Mesodermal cell (in vitro differentiated cells): ENCODE data around the gene EIF2AK3.
A peak's percentile ranks its signal among the peaks of the same experiment; 100 is the strongest.
"Not testable (repeated sequence)": the region's sequence is repeated elsewhere in the genome, so short reads cannot be mapped to it uniquely, and the experiment has no call there.

ENCODE experiments used
- H3K27ac ChIP-seq: 2 replicates; pipeline ENCODE4 v1.7.0; 2013; ENCODE audit warnings: mild to moderate bottlenecking, low read depth, low read length, moderate library complexity; ENCODE audit not compliant: severe bottlenecking
- H3K36me3 ChIP-seq: 2 replicates; pipeline ENCODE4 v1.7.1; 2013; ENCODE audit warnings: mild to moderate bottlenecking, low read length, moderate library complexity; ENCODE audit not compliant: control insufficient read depth, insufficient read depth
- H3K4me1 ChIP-seq: one replicate; pipeline ENCODE4 v1.7.1; 2013; ENCODE audit warnings: mild to moderate bottlenecking, low read length; ENCODE audit not compliant: insufficient read depth, control insufficient read depth, poor library complexity, severe bottlenecking
- H3K4me3 ChIP-seq: 2 replicates; pipeline ENCODE4 v1.7.0; 2013; ENCODE audit warnings: low read length, control low read depth, mild to moderate bottlenecking; ENCODE audit not compliant: insufficient read depth, poor library complexity, severe bottlenecking; ENCODE audit errors: extremely low read depth
- H3K9me3 ChIP-seq: 2 replicates; pipeline ENCODE4 v1.7.1; 2013; ENCODE audit warnings: mild to moderate bottlenecking, low read length, moderate library complexity; ENCODE audit not compliant: control insufficient read depth
- WGBS, 2 experiments: methylation state at CpG; one replicate each; pipeline ENCODE4 v1.1.5; 2013; ENCODE audit warnings: missing lambda C conversion rate in 2 of 2; ENCODE audit not compliant: insufficient coverage in 2 of 2; 5-methylcytosine and 5-hydroxymethylcytosine counted together

The EIF2AK3 gene

DNA sequence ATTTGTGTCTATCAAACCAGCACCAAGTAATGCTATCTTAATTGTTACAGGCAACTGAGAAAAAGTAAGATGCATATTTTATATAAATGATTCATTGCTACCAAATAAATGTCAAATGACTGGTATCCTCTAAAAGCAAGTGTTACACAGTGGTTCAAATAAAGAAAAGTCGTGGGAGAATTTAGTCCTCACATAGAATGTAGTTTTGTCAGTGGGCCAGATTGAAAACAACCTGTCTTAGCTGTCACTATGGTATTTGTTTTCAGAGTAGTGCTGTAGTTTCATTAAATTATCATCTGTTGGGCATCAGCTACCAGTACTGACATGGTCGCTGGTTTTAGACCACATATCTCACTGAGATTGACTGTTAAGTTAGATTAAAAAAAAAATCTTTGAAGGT, 10.2 kb upstream of the EIF2AK3 start:
- H3K9me3 ChIP-seq: no peaks in the 10 kb centered on the region
- H3K27ac ChIP-seq: no peak overlapping the region
- no peaks in the 10 kb centered on the region for H3K36me3 ChIP-seq
- no peak overlapping the region for H3K4me3 ChIP-seq
- no peaks in the 10 kb centered on the region for H3K4me1 ChIP-seq
- 71 to 83% methylated on average over 1 of the region's 2 CpGs for WGBS, 2 experiments

DNA sequence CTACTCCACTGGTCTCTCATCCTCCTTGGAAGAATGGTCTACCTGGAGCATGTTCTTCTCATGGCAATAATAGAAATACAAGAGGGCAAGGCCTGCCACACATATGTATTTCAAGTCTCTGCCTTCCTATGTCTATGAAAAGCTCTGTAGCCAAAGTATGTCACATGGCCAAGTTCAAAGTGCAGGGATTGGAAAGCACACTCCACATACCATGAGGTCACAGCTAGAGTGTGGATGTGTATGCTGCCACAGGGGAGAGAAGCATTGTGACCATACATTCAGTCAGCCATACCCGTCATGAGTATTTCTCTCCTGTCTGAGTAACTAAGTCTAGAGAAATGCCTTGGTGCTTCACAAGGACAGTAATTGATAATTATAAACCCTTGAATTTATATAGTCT, 8.8 kb upstream of the EIF2AK3 start:
- H3K4me3 ChIP-seq: no peak overlapping the region
- no peaks in the 10 kb centered on the region for H3K9me3 ChIP-seq
- no peaks in the 10 kb centered on the region for H3K36me3 ChIP-seq
- 100% methylated on average over 1 of the region's 1 CpG; no CpG with 5 or more reads in 1 of the 2 experiments for WGBS, 2 experiments
- H3K4me1 ChIP-seq: no peaks in the 10 kb centered on the region
- no peak overlapping the region for H3K27ac ChIP-seq

DNA sequence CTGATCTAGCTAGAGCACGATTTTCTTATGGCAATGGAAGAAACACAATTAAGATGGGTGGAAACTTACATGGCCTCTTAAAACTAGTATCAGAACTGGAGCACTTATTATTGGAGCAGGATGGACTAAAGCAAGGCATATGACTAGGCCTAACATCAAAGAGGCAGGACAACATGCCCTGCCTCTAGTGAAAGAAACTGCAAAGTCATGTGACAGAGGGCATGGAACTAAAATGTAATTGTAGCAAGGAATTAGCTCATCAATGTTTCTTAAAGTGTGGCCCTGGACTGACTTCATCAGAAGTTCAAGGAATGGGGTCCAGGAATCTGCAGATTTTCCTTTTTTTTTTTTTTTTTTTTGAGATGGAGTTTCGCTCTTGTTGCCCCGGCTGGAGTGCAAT, 5.3 kb upstream of the EIF2AK3 start:
- Histone ChIP-seq H3K4me3 (no peak overlapping the region), H3K9me3 (no peaks in the 10 kb centered on the region), H3K27ac (no peak overlapping the region), H3K4me1 (no peaks in the 10 kb centered on the region), H3K36me3 (no peaks in the 10 kb centered on the region)
- 86% methylated on average over 1 of the region's 3 CpGs; no CpG with 5 or more reads in 1 of the 2 experiments for WGBS, 2 experiments

DNA sequence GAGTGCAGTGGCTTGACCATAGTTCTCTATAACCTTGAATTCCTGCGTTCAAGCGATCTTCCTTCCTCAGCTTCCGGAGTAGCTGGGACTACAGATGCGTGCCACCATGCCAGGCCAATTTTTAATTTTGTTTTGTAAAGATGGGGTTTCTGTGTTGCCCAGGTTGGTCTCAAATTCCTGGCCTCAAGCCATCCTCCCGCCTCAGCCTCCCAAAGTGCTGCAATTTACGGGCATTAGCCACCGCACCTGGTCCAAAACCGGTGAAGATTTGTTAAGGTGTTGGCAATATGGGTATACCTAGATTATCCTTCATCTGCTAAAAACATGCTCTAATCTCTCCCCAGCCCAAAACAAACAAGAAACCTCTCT, 1.3 kb upstream of the EIF2AK3 start:
- H3K9me3 ChIP-seq: no peaks in the 10 kb centered on the region

DNA sequence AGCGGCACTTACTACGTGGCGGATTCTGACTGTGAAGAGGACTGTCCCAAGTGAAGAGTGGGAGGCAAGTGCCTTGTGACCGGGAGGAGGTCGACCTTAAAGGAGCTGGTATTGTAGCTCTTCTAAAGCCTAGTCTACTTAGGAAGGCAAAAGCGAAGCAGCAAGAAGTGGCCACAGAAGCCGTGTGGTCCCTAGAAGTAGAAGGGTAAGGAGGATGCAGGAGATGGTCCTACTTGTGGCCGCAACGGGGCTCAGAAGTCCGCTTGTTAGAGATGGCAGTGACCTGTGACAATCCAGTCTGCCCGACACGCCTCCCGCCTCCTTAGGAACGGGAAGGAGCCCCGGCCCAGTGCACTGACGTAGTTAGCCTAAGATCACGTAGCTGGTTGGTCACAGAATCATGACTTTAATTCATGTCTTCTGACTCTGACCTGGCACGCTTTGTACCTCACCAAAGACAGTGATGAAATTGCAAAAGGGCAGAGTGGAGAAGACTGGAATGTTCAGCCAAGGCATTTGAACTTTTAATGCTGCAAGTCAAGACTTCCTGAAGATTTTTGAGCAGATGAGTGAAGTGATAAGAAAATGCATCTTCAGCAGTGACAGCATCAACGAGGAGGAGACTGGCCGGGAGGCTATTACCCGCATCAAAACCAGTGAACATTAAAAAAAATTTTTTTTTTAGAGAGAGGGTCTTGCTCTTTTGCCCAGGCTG, 749 bp upstream of the EIF2AK3 start:
- Histone ChIP-seq H3K4me3 (peak overlapping the region; percentile 50), H3K4me1 (peaks cover 4% of the 10 kb centered on the region), H3K27ac (peak overlapping the region; percentile 99), H3K9me3 (no peaks in the 10 kb centered on the region), H3K36me3 (no peaks in the 10 kb centered on the region)
- WGBS, 2 experiments: 3% methylated on average over 18 of the region's 21 CpGs

More for the DNA sequence above, 1.3 kb upstream of the EIF2AK3 start:
- Histone ChIP-seq H3K4me3 (peak overlapping the region; percentile 50), H3K27ac (peak overlapping the region; percentile 99), H3K4me1 (peaks cover 4% of the 10 kb centered on the region), H3K36me3 (no peaks in the 10 kb centered on the region)
- 100% methylated on average over 1 to 2 of the region's 8 CpGs for WGBS, 2 experiments

DNA sequence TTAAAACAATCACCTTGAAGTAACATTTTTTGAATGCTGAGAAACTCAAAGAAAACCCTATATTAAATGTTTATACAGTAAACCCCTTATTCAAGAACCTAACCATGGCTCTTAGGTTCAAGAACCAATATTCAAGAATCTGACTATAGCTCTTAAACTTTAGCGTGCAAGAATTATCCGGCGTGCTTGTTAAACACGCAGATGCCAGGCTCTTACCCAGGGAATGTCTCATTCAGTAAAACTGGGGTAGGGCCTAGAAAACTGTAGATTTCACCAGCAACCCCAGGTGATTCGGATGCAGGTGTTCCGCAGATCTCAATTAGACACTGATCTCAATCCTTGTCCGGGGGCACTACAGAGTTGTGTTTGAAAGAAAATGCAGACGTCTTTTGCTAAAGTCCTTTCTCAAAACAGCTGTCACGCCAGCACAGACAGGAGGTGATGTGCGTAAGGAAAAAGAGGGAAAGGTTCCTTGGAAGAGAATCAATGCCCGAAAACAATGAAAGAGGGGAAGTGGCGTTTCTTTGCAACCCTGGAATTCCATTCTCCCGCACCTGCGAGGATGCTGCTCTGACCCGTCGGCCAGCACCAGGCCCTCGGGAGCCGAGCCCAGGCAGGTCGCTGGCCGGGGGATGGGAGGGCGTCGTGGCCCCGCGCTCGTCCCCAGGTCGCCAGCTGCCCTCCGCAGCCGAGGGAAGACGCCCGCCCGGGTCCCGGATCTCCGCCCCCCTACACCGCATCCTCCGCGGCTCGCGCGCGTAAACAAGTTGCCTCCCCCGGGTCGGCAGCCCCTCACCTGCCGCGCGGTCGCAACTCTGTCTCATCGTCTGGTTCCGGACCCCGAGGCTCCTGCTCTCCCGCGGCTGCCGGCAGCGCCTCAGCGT, 851 bp downstream of the EIF2AK3 start:
- Histone ChIP-seq H3K4me3 (peak overlapping the region; percentile 78), H3K9me3 (no peaks in the 10 kb centered on the region), H3K4me1 (peaks cover 4% of the 10 kb centered on the region), H3K27ac (peak overlapping the region; percentile 93), H3K36me3 (no peaks in the 10 kb centered on the region)
- WGBS, 2 experiments: 0 to 1% methylated on average over 36 to 49 of the region's 54 CpGs

DNA sequence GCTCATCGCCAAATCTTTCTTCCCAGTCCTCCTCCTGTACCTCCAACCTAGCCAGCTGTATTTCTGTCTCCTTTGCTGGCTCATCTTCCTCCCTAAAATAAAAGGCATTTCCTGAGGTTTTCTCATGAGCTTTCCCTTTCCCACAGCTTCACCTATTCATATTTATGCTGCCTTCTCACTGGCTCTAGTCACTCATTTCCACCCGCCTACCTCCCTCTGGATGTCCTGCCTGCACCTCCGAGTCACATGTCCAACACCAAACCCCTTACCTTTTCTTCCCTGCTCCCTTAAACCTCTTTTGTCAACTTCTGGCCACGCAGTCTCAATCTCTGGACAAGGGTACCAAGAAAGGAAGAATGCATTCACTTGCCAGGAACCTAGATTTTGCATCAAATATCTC, 2.8 kb downstream of the EIF2AK3 start:
- Histone ChIP-seq H3K36me3 (no peaks in the 10 kb centered on the region), H3K4me3 (no peak overlapping the region), H3K9me3 (no peaks in the 10 kb centered on the region), H3K4me1 (peaks cover 4% of the 10 kb centered on the region), H3K27ac (no peak overlapping the region)
- WGBS, 2 experiments: 70 to 79% methylated on average over 4 of the region's 4 CpGs

DNA sequence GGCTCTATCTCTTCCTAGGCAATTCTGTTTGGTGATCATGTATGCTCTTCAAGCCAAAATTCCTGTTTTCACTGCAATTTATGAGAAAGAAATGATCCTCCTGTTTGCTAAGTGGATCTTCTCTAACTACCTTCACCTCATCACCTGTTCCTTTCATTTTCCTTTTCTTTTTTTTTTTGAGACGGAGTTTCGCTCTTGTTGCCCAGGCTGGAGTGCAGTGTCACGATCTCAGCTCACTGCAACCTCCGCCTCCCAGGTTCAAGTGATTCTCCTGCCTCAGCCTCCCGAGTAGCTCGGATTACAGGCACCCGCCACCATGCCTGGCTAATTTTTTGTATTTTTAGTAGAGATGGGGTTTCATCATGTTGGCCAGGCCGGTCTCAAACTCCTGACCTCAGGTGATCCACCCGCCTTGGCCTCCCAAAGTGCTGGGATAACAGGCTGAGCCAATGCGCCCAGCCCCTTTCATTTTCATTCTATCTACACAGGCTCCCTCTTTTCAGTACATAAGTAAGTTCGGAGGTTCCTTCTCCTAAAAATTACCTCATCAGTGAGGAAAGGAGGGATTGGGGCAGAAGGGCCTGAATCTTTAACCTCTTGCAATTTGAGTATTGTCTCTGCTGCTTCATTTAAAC, 3.3 kb downstream of the EIF2AK3 start:
- H3K4me3 ChIP-seq, H3K36me3 ChIP-seq, H3K4me1 ChIP-seq, H3K9me3 ChIP-seq, H3K27ac ChIP-seq: not testable (repeated sequence)
- 98 to 100% methylated on average over 2 to 3 of the region's 11 CpGs for WGBS, 2 experiments

DNA sequence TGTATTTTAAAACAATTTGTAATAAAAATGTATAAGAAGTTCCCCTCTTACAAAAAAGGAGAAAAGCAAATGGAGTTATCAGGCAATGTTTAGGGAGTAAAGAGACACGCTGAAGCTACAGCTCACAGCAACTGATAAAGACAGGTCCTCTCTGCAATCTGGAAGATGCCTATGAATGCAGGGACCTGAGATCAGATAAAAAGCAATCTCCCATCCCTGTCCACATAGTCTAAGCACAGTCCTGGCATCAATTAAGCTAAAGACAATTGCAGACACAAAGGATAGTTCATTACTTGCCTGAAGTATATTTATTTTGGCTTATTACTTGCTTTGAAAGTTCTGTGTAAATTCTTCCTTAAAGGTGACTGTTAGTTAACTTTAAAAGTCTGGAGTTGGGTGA, 5.0 kb downstream of the EIF2AK3 start:
- Histone ChIP-seq H3K9me3 (no peaks in the 10 kb centered on the region), H3K27ac (no peak overlapping the region), H3K4me3 (no peak overlapping the region), H3K36me3 (peaks cover 3% of the 10 kb centered on the region), H3K4me1 (peaks cover 4% of the 10 kb centered on the region)
- WGBS, 2 experiments: 100% methylated on average over 1 of the region's 1 CpG; no CpG with 5 or more reads in 1 of the 2 experiments

DNA sequence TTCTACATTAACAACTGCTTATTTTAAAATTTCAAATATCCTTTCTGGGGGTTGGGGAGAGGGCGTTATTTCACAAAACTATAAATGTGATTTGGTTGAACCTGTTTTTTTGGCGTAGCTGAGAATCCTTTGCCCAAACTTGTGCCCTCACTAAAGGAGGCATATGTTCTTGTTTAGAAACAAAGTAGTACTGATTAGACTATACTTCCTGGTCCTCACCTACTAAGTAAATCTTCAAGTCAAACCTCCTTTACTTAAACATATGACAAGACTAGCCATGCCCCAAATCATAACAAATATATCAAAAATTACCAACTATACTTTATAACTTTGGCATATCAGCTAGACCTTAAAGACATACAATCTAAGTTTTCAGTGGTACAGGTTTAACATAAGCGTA, 5.8 kb downstream of the EIF2AK3 start:
- WGBS, 2 experiments: no CpG with 5 or more reads among the region's 3 CpGs
- Histone ChIP-seq H3K36me3 (peaks cover 3% of the 10 kb centered on the region), H3K4me3 (no peak overlapping the region), H3K27ac (no peak overlapping the region), H3K4me1 (peaks cover 4% of the 10 kb centered on the region), H3K9me3 (no peaks in the 10 kb centered on the region)
